A549 (cell line): Measurements from ENCODE around the gene TTC21A. TPM values are rescaled to one million over a fixed set of nuclear protein-coding genes. Genes with fewer than 3 reads are reported as not detected.

ENCODE experiments used
- ATAC-seq, 2 experiments: fragments of 200-7000 bp in 1 of 2; fragments of >200 bp in 1 of 2; cut with Nextera tagmentation in 1 of 2; cut with Tn5 transposase in 1 of 2; 3 replicates each; pipeline versions ENCODE4 v1.8.0 to v1.9.1; 2018 to 2020; ENCODE audit warnings: mild to moderate bottlenecking in 1 of 2, moderate library complexity in 1 of 2
- CTCF ChIA-PET: fragments of 300-600 bp; sonication (Branson Sonifier 250); formaldehyde crosslinking; extraction: SDS; loops from one replicate; lab custom pipeline; 2021; ENCODE audit warnings: antibody characterized with exemption, inconsistent platforms; lab: Yijun Ruan, JAX
- POLR2A ChIA-PET: fragments of 350-600 bp; formaldehyde crosslinking; extraction: SDS; loops from one replicate; lab custom pipeline; 2021; ENCODE audit warnings: antibody characterized with exemption, inconsistent platforms; lab: Yijun Ruan, JAX
- DNase-seq, 2 experiments: peaks; one replicate each; pipeline versions ENCODE4 v3.0.0 to v3.0.0-alpha.2; 2011 to 2016; ENCODE audit warnings: low read depth in 1 of 2, low spot score in 1 of 2
- FAIRE-seq: peaks from 2 replicates; lab custom pipeline; 2011; peaks lifted over from hg19 to GRCh38; lab: Jason Lieb, UNC
- H3K27ac ChIP-seq, 2 experiments: fragments of >200 bp; sonication (Bioruptor Twin); formaldehyde crosslinking; 3 replicates each; pipeline ENCODE4 v1.5.1; 2016 to 2017
- H3K4me1 ChIP-seq: fragments of >200 bp; sonication (Bioruptor Twin); formaldehyde crosslinking; 3 replicates; pipeline ENCODE4 v1.6.1; 2016
- H3K4me2 ChIP-seq: fragments of >200 bp; sonication (Bioruptor Twin); formaldehyde crosslinking; 3 replicates; pipeline ENCODE4 v1.6.1; 2016
- H3K4me3 ChIP-seq: fragments of >200 bp; sonication (Bioruptor Twin); formaldehyde crosslinking; 3 replicates; pipeline ENCODE4 v1.5.1; 2016
- H3K9me3 ChIP-seq: fragments of >200 bp; sonication (Bioruptor Twin); formaldehyde crosslinking; 3 replicates; pipeline ENCODE4 v1.6.1; 2016
- CHD2 ChIP-seq: fragments of 150-350 bp; IDR thresholded peaks from 2 replicates; pipeline ENCODE4 v1.6.1; 2014; ENCODE audit warnings: low read length; ENCODE audit not compliant: partially characterized antibody
- CHD4 ChIP-seq: fragments of 200-600 bp; sonication (generic); IDR thresholded peaks from 2 replicates; pipeline ENCODE4 v1.6.1; 2016; ENCODE audit warnings: antibody characterized with exemption, mild to moderate bottlenecking, borderline replicate concordance
- EHF ChIP-seq: fragments of 250-450 bp; sonication (Bioruptor Pico); IDR thresholded peaks from 2 replicates; pipeline ENCODE4 v1.5.0; 2020; ENCODE audit warnings: mild to moderate bottlenecking
- EHMT2 ChIP-seq: fragments of 200-600 bp; sonication (generic); IDR thresholded peaks from 2 replicates; pipeline ENCODE4 v1.6.1; 2016; ENCODE audit warnings: antibody characterized with exemption, low read depth, mild to moderate bottlenecking, moderate library complexity
- EP300 ChIP-seq, 2 experiments: fragments of >200 bp; sonication (Bioruptor Twin); formaldehyde crosslinking; IDR thresholded peaks; 2 replicates in 1 of 2; 3 replicates in 1 of 2; pipeline ENCODE4 v1.6.1; 2016 to 2017
- FOSL2 ChIP-seq, 2 experiments: fragments of 450-650 bp in 1 of 2; fragments of >200 bp in 1 of 2; sonication (Bioruptor Twin) in 1 of 2; formaldehyde crosslinking; IDR thresholded peaks; 2 replicates each; pipeline versions ENCODE4 v1.5.0 to v1.6.1; 2016 to 2020; ENCODE audit warnings: mild to moderate bottlenecking in 1 of 2, moderate library complexity in 1 of 2
- FOXS1 ChIP-seq: fragments of 250-450 bp; sonication (Bioruptor Pico); IDR thresholded peaks from 2 replicates; pipeline ENCODE4 v1.5.0; 2020; ENCODE audit warnings: mild to moderate bottlenecking, moderate library complexity
- GATA3 ChIP-seq: IDR thresholded peaks from 2 replicates; pipeline ENCODE4 v1.6.1; 2012; ENCODE audit warnings: borderline replicate concordance
- HOXB13 ChIP-seq: fragments of 250-450 bp; sonication (Bioruptor Pico); IDR thresholded peaks from 2 replicates; pipeline ENCODE4 v1.5.0; 2020; ENCODE audit warnings: low read depth, mild to moderate bottlenecking, moderate library complexity
- HOXB5 ChIP-seq: fragments of 250-450 bp; sonication (Bioruptor Pico); IDR thresholded peaks from 2 replicates; pipeline ENCODE4 v1.5.0; 2020; ENCODE audit warnings: mild to moderate bottlenecking, moderate library complexity
- JUN ChIP-seq, 2 experiments: fragments of >200 bp; sonication (Bioruptor Twin); formaldehyde crosslinking; IDR thresholded peaks; 2 replicates in 1 of 2; 3 replicates in 1 of 2; pipeline ENCODE4 v1.6.1; 2016 to 2017
- KDM1A ChIP-seq: fragments of 200-600 bp; sonication (generic); IDR thresholded peaks from 2 replicates; pipeline ENCODE4 v1.6.1; 2016; ENCODE audit warnings: low read depth, mild to moderate bottlenecking
- MAFK ChIP-seq: fragments of 450-650 bp; IDR thresholded peaks from 2 replicates; pipeline ENCODE4 v1.6.1; 2014; ENCODE audit not compliant: partially characterized antibody
- MYC ChIP-seq: IDR thresholded peaks from 2 replicates; pipeline ENCODE4 v1.6.1; 2012; ENCODE audit warnings: mild to moderate bottlenecking, inconsistent platforms, low read length, improper control_type of control experiment, borderline replicate concordance
- NPAS2 ChIP-seq: fragments of 250-450 bp; sonication (Bioruptor Pico); IDR thresholded peaks from 2 replicates; pipeline ENCODE4 v1.8.0; 2022; ENCODE audit warnings: mild to moderate bottlenecking, moderate library complexity, borderline replicate concordance
- NR3C1 ChIP-seq: fragments of >200 bp; sonication (Bioruptor Twin); formaldehyde crosslinking; IDR thresholded peaks from 3 replicates; pipeline ENCODE4 v1.6.1; 2017
- POLR2AphosphoS2 ChIP-seq: conservative IDR thresholded peaks from 2 replicates; pipeline ENCODE4 v1.6.1; 2012; ENCODE audit warnings: low read length, improper control_type of control experiment, inconsistent platforms
- RARB ChIP-seq: fragments of 250-450 bp; sonication (Bioruptor Pico); IDR thresholded peaks from 2 replicates; pipeline ENCODE4 v1.8.0; 2021; ENCODE audit warnings: mild to moderate bottlenecking, moderate library complexity
- RCOR1 ChIP-seq: fragments of 150-350 bp; IDR thresholded peaks from 2 replicates; pipeline ENCODE4 v1.6.1; 2014; ENCODE audit warnings: antibody characterized with exemption, low read length, low read depth
- SMC3 ChIP-seq: fragments of >200 bp; sonication (Bioruptor Twin); formaldehyde crosslinking; IDR thresholded peaks from 3 replicates; pipeline ENCODE4 v1.6.1; 2018; ENCODE audit warnings: inconsistent platforms
- SREBF2 ChIP-seq: fragments of 450-650 bp; IDR thresholded peaks from 2 replicates; pipeline ENCODE4 v1.6.1; 2014; ENCODE audit warnings: mild to moderate bottlenecking, moderate library complexity
- TP53 ChIP-seq: fragments of 250-450 bp; sonication (Bioruptor Pico); IDR thresholded peaks from 2 replicates; pipeline ENCODE4 v1.5.0; 2021; ENCODE audit warnings: mild to moderate bottlenecking, moderate library complexity
- ZFP36 ChIP-seq: fragments of 450-650 bp; IDR thresholded peaks from 2 replicates; pipeline ENCODE4 v1.6.1; 2014; ENCODE audit warnings: borderline replicate concordance; ENCODE audit not compliant: partially characterized antibody
- ZNF302 ChIP-seq: fragments of 250-450 bp; sonication (Bioruptor Pico); IDR thresholded peaks from 2 replicates; pipeline ENCODE4 v1.9.0; 2021; ENCODE audit warnings: inconsistent platforms, mild to moderate bottlenecking, moderate library complexity
- WGBS: methylation state at CpG from one replicate; pipeline ENCODE4 v1.1.6; 2017; ENCODE audit errors: missing lambda C conversion rate; 5-methylcytosine and 5-hydroxymethylcytosine counted together
- polyA plus RNA-seq, 4 experiments: library from polyadenylated mRNA; depleted of rRNA in 3 of 4; stranded (reverse); fragments of >200 nt; fragmentation: RNase III in 1 of 4; extraction: RNeasy Plus Mini Kit Qiagen cat#74134 plus additional on column Dnase treatment in 1 of 4; gene quantifications; 2 replicates in 3 of 4; 3 replicates in 1 of 4; pipeline ENCODE4 v1.2.3, GENCODE V29; 2011 to 2017
- TF ChIP-seq, protein P1 (sequence below): fragments of >200 bp; sonication (Bioruptor Twin); formaldehyde crosslinking; IDR thresholded peaks from 2 replicates; pipeline ENCODE4 v1.6.1; 2016
- TF ChIP-seq, protein P2 (sequence below): fragments of 250-450 bp; sonication (Bioruptor Pico); IDR thresholded peaks from 2 replicates; pipeline ENCODE4 v1.5.0; 2021; ENCODE audit warnings: mild to moderate bottlenecking, moderate library complexity, borderline replicate concordance
- TF ChIP-seq, protein P3 (sequence below): IDR thresholded peaks from 2 replicates; pipeline ENCODE4 v1.6.1; 2012
- TF ChIP-seq, protein P4 (sequence below): fragments of 250-450 bp; sonication (Bioruptor Pico); IDR thresholded peaks from 2 replicates; pipeline ENCODE4 v1.5.0; 2020; ENCODE audit warnings: low read depth, mild to moderate bottlenecking, moderate library complexity
- TF ChIP-seq, protein P5 (sequence below): fragments of >200 bp; sonication (Bioruptor Twin); formaldehyde crosslinking; IDR thresholded peaks from 3 replicates; pipeline ENCODE4 v1.6.1; 2016
- TF ChIP-seq, protein P6 (sequence below): fragments of 150-350 bp; IDR thresholded peaks from 2 replicates; pipeline ENCODE4 v1.6.1; 2014; ENCODE audit warnings: low read depth, mild to moderate bottlenecking, low read length
- TF ChIP-seq, protein P7 (sequence below): fragments of >200 bp; sonication (Bioruptor Twin); formaldehyde crosslinking; IDR thresholded peaks from 3 replicates; pipeline ENCODE4 v1.5.1; 2016

The TTC21A gene
- polyA plus RNA-seq, 2 of the 4 experiments (the other 2 are of a cell fraction) = 1.1 to 1.4 TPM

DNA sequence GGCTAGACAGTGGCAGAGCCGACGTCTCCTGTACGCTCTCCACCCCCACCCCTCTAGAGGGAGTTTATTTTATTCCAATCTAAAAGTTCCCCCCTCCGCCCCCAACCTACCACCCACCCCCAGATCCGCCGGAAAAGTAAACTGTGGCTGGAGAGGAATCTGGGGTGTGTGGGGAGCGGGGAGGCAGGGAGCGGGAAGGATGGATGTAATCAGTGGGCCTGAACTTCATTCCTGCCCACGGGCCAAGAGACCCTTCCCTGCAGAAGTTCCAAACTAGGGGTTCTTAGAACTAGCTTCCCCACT, 46.4 kb downstream of the TTC21A start (continued):
- TF ChIP-seq POLR2AphosphoS2 = no peak
- TF ChIP-seq, all 56 proteins: peak for 0

DNA sequence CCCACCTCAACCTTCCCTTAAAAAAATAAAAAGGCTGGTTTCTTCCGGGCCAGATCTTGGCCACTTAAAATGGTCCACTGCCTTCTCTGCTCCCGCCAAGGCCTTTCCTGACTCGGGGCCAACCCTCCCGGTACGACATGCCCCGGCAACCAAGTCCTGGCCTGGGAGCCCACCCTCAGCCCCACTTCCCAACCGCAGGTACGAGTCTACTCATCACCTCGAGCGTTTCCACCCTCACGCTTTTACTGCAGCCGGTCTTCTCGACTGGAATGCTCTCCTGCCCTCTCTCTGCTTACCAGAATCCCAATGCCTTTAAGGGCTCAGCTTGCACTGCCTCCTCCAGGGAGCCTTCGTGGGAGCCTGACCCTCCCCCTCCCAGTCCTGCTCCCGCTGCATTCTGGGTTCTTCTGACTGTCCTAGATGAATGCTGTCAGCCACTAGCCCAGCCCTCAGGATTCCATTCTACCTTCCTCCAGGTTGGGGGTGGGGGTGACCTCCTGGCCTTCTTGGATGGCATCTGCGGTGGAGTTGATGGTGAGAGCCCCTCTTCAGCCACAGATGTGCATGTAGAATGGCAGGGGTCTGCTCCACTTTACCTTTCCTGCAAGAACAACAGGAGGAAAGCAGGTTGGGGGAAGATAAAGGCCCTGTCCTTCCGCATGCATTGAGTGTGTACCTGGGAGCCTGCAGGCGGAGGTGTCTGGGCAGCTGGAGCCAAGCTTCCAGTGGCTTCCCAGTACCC, 47.0 kb downstream of the TTC21A start:
- POLR2A ChIA-PET = interaction anchor here (1.3 to 1.5 kb wide), 2 partner anchors 13 to 24 kb away, joined by 7 to 11 read pairs; no protein-coding TSS in a partner anchor
- FAIRE-seq = no peak
- Histone ChIP-seq H3K4me3 (peak overlapping the region; percentile 95), H3K9me3 (no peaks in the 10 kb centered on the region), H3K4me1 (peaks cover 31% of the 10 kb centered on the region), H3K4me2 (peak overlapping the region; percentile 80), H3K27ac (peak overlapping the region; percentile 94 to 96)
- peak; percentile 87 to 91 for DNase-seq
- WGBS = 10% methylated on average over 18 of the region's 18 CpGs
- ATAC-seq = peak; percentile 48 to 74
- CTCF ChIA-PET = interaction anchor here (0.7 to 1.0 kb wide), 3 partner anchors 31 to 132 kb away, joined by 3 to 5 read pairs (median 4); no protein-coding TSS in a partner anchor
- no peak for TF ChIP-seq EHF (CRISPR knock-in tag)
- no peak for TF ChIP-seq MAFK
- no peak for TF ChIP-seq JUN (IDR thresholded peaks at IDR 0.05)
- TF ChIP-seq, protein P1, sequence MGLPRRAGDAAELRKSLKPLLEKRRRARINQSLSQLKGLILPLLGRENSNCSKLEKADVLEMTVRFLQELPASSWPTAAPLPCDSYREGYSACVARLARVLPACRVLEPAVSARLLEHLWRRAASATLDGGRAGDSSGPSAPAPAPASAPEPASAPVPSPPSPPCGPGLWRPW = no peak
- TF ChIP-seq, protein P2, sequence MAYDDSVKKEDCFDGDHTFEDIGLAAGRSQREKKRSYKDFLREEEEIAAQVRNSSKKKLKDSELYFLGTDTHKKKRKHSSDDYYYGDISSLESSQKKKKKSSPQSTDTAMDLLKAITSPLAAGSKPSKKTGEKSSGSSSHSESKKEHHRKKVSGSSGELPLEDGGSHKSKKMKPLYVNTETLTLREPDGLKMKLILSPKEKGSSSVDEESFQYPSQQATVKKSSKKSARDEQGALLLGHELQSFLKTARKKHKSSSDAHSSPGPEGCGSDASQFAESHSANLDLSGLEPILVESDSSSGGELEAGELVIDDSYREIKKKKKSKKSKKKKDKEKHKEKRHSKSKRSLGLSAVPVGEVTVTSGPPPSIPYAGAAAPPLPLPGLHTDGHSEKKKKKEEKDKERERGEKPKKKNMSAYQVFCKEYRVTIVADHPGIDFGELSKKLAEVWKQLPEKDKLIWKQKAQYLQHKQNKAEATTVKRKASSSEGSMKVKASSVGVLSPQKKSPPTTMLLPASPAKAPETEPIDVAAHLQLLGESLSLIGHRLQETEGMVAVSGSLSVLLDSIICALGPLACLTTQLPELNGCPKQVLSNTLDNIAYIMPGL (CRISPR knock-in tag) = no peak
- TF ChIP-seq RCOR1 = no peak
- TF ChIP-seq, protein P3, sequence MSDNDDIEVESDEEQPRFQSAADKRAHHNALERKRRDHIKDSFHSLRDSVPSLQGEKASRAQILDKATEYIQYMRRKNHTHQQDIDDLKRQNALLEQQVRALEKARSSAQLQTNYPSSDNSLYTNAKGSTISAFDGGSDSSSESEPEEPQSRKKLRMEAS = peak; percentile 67
- TF ChIP-seq, protein P4, sequence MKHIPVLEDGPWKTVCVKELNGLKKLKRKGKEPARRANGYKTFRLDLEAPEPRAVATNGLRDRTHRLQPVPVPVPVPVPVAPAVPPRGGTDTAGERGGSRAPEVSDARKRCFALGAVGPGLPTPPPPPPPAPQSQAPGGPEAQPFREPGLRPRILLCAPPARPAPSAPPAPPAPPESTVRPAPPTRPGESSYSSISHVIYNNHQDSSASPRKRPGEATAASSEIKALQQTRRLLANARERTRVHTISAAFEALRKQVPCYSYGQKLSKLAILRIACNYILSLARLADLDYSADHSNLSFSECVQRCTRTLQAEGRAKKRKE = no peak
- no peak for TF ChIP-seq SMC3
- no peak for TF ChIP-seq FOSL2 (IDR thresholded peaks at IDR 0.05)
- no peak for TF ChIP-seq FOSL2 (CRISPR knock-in tag; IDR thresholded peaks at IDR 0.05)
- no peak for TF ChIP-seq ZNF302 (CRISPR knock-in tag)
- TF ChIP-seq NPAS2 (CRISPR knock-in tag) = no peak
- no peak for TF ChIP-seq HOXB13 (CRISPR knock-in tag)
- peak; percentile 99 for TF ChIP-seq ZFP36
- no peak for TF ChIP-seq EP300 (IDR thresholded peaks at IDR 0.05)
- TF ChIP-seq TP53 (CRISPR knock-in tag) = 0 out of 2 replicates have a peak, but pooled peaks have one; percentile 39
- no peak for TF ChIP-seq SREBF2
- no peak for TF ChIP-seq RARB (CRISPR knock-in tag)
- 0 out of 2 replicates have a peak, but pooled peaks have one; percentile 26 for TF ChIP-seq HOXB5
- 0 out of 2 replicates have a peak, but pooled peaks have one; percentile 42 for TF ChIP-seq MYC
- TF ChIP-seq FOXS1 (CRISPR knock-in tag) = no peak
- no peak for TF ChIP-seq NR3C1
- TF ChIP-seq, protein P5, sequence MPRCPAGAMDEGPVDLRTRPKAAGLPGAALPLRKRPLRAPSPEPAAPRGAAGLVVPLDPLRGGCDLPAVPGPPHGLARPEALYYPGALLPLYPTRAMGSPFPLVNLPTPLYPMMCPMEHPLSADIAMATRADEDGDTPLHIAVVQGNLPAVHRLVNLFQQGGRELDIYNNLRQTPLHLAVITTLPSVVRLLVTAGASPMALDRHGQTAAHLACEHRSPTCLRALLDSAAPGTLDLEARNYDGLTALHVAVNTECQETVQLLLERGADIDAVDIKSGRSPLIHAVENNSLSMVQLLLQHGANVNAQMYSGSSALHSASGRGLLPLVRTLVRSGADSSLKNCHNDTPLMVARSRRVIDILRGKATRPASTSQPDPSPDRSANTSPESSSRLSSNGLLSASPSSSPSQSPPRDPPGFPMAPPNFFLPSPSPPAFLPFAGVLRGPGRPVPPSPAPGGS = 0 out of 3 replicates have a peak, but pooled peaks have one; percentile 45
- TF ChIP-seq CHD4 = no peak
- no peak for TF ChIP-seq EHMT2
- TF ChIP-seq, protein P6, sequence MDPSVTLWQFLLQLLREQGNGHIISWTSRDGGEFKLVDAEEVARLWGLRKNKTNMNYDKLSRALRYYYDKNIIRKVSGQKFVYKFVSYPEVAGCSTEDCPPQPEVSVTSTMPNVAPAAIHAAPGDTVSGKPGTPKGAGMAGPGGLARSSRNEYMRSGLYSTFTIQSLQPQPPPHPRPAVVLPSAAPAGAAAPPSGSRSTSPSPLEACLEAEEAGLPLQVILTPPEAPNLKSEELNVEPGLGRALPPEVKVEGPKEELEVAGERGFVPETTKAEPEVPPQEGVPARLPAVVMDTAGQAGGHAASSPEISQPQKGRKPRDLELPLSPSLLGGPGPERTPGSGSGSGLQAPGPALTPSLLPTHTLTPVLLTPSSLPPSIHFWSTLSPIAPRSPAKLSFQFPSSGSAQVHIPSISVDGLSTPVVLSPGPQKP = no peak
- no peak for TF ChIP-seq KDM1A
- TF ChIP-seq GATA3 = 0 out of 2 replicates have a peak, but pooled peaks have one; percentile 15
- TF ChIP-seq, protein P7, sequence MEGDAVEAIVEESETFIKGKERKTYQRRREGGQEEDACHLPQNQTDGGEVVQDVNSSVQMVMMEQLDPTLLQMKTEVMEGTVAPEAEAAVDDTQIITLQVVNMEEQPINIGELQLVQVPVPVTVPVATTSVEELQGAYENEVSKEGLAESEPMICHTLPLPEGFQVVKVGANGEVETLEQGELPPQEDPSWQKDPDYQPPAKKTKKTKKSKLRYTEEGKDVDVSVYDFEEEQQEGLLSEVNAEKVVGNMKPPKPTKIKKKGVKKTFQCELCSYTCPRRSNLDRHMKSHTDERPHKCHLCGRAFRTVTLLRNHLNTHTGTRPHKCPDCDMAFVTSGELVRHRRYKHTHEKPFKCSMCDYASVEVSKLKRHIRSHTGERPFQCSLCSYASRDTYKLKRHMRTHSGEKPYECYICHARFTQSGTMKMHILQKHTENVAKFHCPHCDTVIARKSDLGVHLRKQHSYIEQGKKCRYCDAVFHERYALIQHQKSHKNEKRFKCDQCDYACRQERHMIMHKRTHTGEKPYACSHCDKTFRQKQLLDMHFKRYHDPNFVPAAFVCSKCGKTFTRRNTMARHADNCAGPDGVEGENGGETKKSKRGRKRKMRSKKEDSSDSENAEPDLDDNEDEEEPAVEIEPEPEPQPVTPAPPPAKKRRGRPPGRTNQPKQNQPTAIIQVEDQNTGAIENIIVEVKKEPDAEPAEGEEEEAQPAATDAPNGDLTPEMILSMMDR = no peak
- TF ChIP-seq POLR2AphosphoS2 = no peak
- peak; percentile 35 for TF ChIP-seq CHD2
